Femur (tissue), 1 donor: Measurements from ENCODE around the gene GOSR2.
A peak's percentile ranks its signal among the peaks of the same experiment; 100 is the strongest.
"Not testable (repeated sequence)": the region's sequence is repeated elsewhere in the genome, so short reads cannot be mapped to it uniquely, and the experiment has no call there.

ENCODE experiments used
- DNase-seq: peaks from one replicate; pipeline ENCODE4 v3.0.0-alpha.2; 2017

The GOSR2 gene

GRCh38 chr17:46894476-46895151, 28.3 kb upstream of the GOSR2 start:
- DNase-seq = no peak

GRCh38 chr17:46895171-46895570, 27.8 kb upstream of the GOSR2 start:
- DNase-seq = peak; percentile 36

GRCh38 chr17:46896991-46897390, 26.0 kb upstream of the GOSR2 start:
- no peak for DNase-seq

GRCh38 chr17:46898364-46898763, 24.6 kb upstream of the GOSR2 start:
- no peak for DNase-seq

- no peak for DNase-seq
Measured at GRCh38 chr17:46898860-46899259, 24.1 kb upstream of the GOSR2 start.

- DNase-seq = no peak
Measured at GRCh38 chr17:46901291-46901690, 21.7 kb upstream of the GOSR2 start.

GRCh38 chr17:46903762-46904672, 18.9 kb upstream of the GOSR2 start:
- no peak for DNase-seq

GRCh38 chr17:46908068-46908737, 14.8 kb upstream of the GOSR2 start:
- no peak for DNase-seq

GRCh38 chr17:46910179-46910927, 12.6 kb upstream of the GOSR2 start:
- no peak for DNase-seq

GRCh38 chr17:46911311-46911710, 11.6 kb upstream of the GOSR2 start:
- DNase-seq = no peak

GRCh38 chr17:46915596-46915995, 7.4 kb upstream of the GOSR2 start:
- DNase-seq = no peak

- no peak for DNase-seq
Measured at GRCh38 chr17:46916211-46916610, 6.7 kb upstream of the GOSR2 start.

- DNase-seq = no peak
Measured at GRCh38 chr17:46916623-46917022, 6.3 kb upstream of the GOSR2 start.

- no peak for DNase-seq
Measured at GRCh38 chr17:46917041-46917440, 5.9 kb upstream of the GOSR2 start.

GRCh38 chr17:46917516-46917915, 5.4 kb upstream of the GOSR2 start:
- DNase-seq = no peak

GRCh38 chr17:46921962-46922361, 998 bp upstream of the GOSR2 start:
- DNase-seq = not testable (repeated sequence)

- DNase-seq = no peak
Measured at GRCh38 chr17:46922487-46922803, 515 bp upstream of the GOSR2 start.

GRCh38 chr17:46925185-46925868, 2.4 kb downstream of the GOSR2 start:
- no peak for DNase-seq

GRCh38 chr17:46928467-46929261, 5.7 kb downstream of the GOSR2 start:
- DNase-seq = no peak

- no peak for DNase-seq
Measured at GRCh38 chr17:46929413-46929812, 6.5 kb downstream of the GOSR2 start.

- no peak for DNase-seq
Measured at GRCh38 chr17:46930051-46930450, 7.1 kb downstream of the GOSR2 start.

GRCh38 chr17:46931596-46931995, 8.6 kb downstream of the GOSR2 start:
- no peak for DNase-seq
